K562 treated with DMSO at 1 percent for 48 hours (cell line): ENCODE results near the gene MAIP1. TPM values are rescaled to one million over a fixed set of nuclear protein-coding genes. Genes with fewer than 3 reads are reported as not detected.

Experiments
- total RNA-seq: library from RNA; unstranded; fragments of 300-600 nt; gene quantifications from 2 replicates; pipeline ENCODE4 v1.2.3, GENCODE V29; 2022; ENCODE audit warnings: low replicate concordance; ENCODE audit errors: extremely low read depth

Gene MAIP1
- total RNA-seq = not detected in 2 replicates

GRCh38 chr2:199955339-199956061 is at the start of gene MAIP1, which contains the start of gene TYW5:
TSS of gene MAIP1 (plus strand) at chr2:199955582. CDS start at chr2:199955799, 217 bp downstream.
TSS of gene TYW5 (minus strand) at chr2:199955491. CDS start at chr2:199955470, 21 bp downstream.

GRCh38 chr2:199911052-199911876 is 44.1 kb upstream of the MAIP1 start, which contains the start of gene C2orf69:
TSS of gene C2orf69 (plus strand) at chr2:199911293. CDS start at chr2:199911439, 146 bp downstream.

Other genes starting within 250 kb of the MAIP1 start
- not detected in 2 replicates for gene FTCDNL1, start 104.4 kb upstream of the MAIP1 start, total RNA-seq
- gene C2orf69, start 44.3 kb upstream of the MAIP1 start, total RNA-seq = not detected in 2 replicates
- gene TYW5, start 91 bp upstream of the MAIP1 start, total RNA-seq = not detected in 2 replicates